Uterus (tissue), 4 donors: ENCODE measurements around the gene ISLR. TPM values are rescaled to one million over a fixed set of nuclear protein-coding genes. Genes with fewer than 3 reads are reported as not detected.

Experiments
- DNase-seq, 2 donors: peaks; one replicate each; pipeline ENCODE4 v3.0.0-alpha.2; 2019 to 2020
- H3K27ac ChIP-seq, 2 donors: fragments of 200-600 bp; sonication (generic); 1 replicate in 1 of 2; 2 replicates in 1 of 2; pipeline ENCODE4 v1.5.1; 2016 to 2018
- H3K27me3 ChIP-seq, 2 donors: fragments of 200-600 bp; sonication (generic); one replicate each; pipeline ENCODE4 v1.5.1; 2018 to 2019; ENCODE audit warnings: control low read depth in 1 of 2
- H3K36me3 ChIP-seq, 2 donors: fragments of 200-600 bp; sonication (generic); one replicate each; pipeline ENCODE4 v1.5.1; 2019; ENCODE audit warnings: control low read depth in 1 of 2
- H3K4me1 ChIP-seq, 2 donors: fragments of 200-600 bp; sonication (generic); one replicate each; pipeline ENCODE4 v1.5.1; 2018 to 2019; ENCODE audit warnings: control low read depth in 1 of 2
- H3K4me3 ChIP-seq, 2 donors: fragments of 200-600 bp; sonication (generic); 1 replicate in 1 of 2; 2 replicates in 1 of 2; pipeline ENCODE4 v1.5.1; 2018 to 2019; ENCODE audit warnings: mild to moderate bottlenecking in 1 of 2
- H3K9me3 ChIP-seq, 2 donors: fragments of 200-600 bp; sonication (generic); one replicate each; pipeline ENCODE4 v1.5.1; 2019; ENCODE audit warnings: control low read depth in 1 of 2
- POLR2A ChIP-seq, 2 donors: fragments of 450-650 bp; IDR thresholded peaks; one replicate each; pipeline ENCODE4 v1.6.1; 2016; ENCODE audit warnings: antibody characterized with exemption in 2 of 2, mild to moderate bottlenecking in 1 of 2, moderate library complexity in 1 of 2
- intact Hi-C: fragments of 100-400 bp; cut with DNase I; formaldehyde crosslinking; loops from one replicate; pipeline ENCODE4 v1.15.1; 2023; ENCODE audit warnings: low total_unique reads
- total RNA-seq, 4 donors: library from RNA; depleted of rRNA in 3 of 4; stranded (reverse); fragments of >200 nt in 3 of 4; gene quantifications; one replicate each; pipeline versions ENCODE4 v1.1.0 to v1.2.4, GENCODE V29; 2014 to 2023
- TF ChIP-seq, protein P1 (sequence below), 4 experiments: fragments of 200-600 bp in 2 of 4; fragments of 450-650 bp in 2 of 4; sonication (generic) in 2 of 4; IDR thresholded peaks; one replicate each; pipeline ENCODE4 v1.5.1; 2016 to 2019; ENCODE audit warnings: antibody characterized with exemption in 4 of 4, mild to moderate bottlenecking in 2 of 4, moderate library complexity in 1 of 4
- donor health status: DM: yes; HTN: yes; CAD: no.

ISLR gene
- total RNA-seq, 4 donors from 2014 or later = 170 to 215 (median 201) TPM

DNA sequence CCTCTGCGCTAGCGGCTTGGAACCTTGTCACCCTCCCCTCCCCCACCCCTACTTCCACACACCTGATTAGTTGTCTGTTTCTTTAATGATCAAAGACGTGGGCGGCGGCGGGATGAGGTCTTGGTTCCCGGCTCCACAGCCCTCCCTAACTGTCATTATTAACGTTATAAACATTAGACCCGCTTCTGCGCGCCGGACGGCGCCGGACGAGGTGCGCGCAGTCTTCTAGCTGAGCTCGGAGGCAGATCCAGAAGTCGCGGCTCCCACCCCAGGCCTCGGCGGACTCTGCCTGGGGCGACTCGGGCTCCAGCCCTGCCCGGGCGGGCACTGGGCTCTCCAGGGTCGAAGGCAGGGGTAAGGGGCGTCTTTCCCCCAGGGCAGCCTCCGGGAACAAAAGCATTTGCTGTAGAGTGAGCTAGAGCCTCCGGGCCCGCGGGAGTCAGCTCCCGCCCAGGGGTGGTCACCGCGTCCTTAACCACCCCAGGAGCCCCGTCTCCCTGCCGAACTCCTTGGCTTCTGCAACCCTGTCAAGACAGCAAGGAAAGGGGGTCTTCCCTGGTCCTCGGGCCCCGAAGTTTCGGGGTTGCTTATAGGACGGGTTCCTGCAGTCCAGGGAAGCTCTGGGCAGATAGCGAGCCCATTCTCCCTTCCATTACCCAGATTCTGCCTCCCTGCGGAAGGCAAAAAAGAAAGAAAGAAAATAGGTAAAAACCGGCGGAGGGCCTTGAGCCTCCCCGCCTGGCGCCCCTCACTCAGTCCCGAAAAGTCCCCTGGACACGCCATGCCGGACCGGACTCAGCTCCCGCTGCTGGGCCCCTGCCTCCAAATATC, 45.3 kb upstream of the ISLR start:
- intact Hi-C loops = loop anchor here (5.0 kb wide), 2 partner anchors 174 to 194 kb away; no protein-coding TSS in a partner anchor
- H3K27me3 ChIP-seq = peaks cover 17 to 23% of the 10 kb centered on the region in 2 donors
- no peak for DNase-seq
- H3K27ac ChIP-seq = peak overlapping the region in 1 of 2 donors; percentile 47
- no peaks in the 10 kb centered on the region for H3K9me3 ChIP-seq
- peak overlapping the region; percentile 22 to 33 for H3K4me3 ChIP-seq
- TF ChIP-seq POLR2A (IDR thresholded peaks at IDR 0.05) = no peak
- TF ChIP-seq, protein P1, sequence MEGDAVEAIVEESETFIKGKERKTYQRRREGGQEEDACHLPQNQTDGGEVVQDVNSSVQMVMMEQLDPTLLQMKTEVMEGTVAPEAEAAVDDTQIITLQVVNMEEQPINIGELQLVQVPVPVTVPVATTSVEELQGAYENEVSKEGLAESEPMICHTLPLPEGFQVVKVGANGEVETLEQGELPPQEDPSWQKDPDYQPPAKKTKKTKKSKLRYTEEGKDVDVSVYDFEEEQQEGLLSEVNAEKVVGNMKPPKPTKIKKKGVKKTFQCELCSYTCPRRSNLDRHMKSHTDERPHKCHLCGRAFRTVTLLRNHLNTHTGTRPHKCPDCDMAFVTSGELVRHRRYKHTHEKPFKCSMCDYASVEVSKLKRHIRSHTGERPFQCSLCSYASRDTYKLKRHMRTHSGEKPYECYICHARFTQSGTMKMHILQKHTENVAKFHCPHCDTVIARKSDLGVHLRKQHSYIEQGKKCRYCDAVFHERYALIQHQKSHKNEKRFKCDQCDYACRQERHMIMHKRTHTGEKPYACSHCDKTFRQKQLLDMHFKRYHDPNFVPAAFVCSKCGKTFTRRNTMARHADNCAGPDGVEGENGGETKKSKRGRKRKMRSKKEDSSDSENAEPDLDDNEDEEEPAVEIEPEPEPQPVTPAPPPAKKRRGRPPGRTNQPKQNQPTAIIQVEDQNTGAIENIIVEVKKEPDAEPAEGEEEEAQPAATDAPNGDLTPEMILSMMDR (IDR thresholded peaks at IDR 0.05) = no peak
- H3K4me1 ChIP-seq = peaks cover 0 to 11% of the 10 kb centered on the region in 2 donors
- H3K36me3 ChIP-seq = no peaks in the 10 kb centered on the region

DNA sequence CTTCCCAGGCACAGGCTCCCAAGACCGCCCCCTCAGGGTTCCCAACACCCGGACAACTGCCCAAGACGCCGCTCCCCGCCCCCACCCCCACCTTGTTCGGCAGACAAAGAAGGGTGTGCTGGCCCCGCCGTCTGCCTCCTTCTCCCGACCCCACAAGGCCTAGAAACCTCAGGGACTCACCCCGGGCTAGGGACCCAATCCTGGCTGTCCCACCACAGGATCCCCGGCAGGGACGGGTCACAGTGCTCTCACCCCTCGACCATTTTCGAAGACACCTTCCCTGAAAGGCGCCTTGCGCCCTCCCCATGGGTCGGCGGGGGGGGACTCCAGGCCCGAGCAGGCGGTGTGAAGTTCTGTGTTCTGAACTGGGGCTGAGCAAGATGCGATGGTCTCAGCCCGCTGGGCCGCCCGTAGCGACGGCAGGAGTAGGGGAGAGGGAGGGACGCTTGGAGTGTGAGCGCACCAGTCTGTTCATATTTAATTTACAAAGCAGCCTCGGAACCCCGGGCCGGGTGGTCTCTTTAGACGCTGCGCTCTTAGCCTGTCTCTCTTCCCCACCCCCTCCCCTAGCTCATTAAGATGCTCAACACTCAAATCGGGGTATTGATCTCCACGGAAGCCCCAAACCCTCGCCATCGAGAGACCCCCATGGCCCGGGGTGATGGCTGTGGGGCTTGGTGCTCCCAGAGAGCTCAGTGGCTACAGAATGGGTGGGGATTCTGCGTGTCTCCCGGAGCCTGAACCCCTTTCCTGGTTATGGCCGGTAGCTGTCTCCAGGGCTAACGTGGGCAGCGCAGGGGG, 44.5 kb upstream of the ISLR start:
- Histone ChIP-seq H3K36me3 (no peaks in the 10 kb centered on the region), H3K4me1 (peaks cover 0 to 11% of the 10 kb centered on the region in 2 donors), H3K27ac (no peak overlapping the region), H3K9me3 (no peaks in the 10 kb centered on the region), H3K4me3 (no peak overlapping the region), H3K27me3 (peaks cover 23% of the 10 kb centered on the region in 2 donors)
- TF ChIP-seq POLR2A (IDR thresholded peaks at IDR 0.05) = no peak
- TF ChIP-seq, protein P1 (IDR thresholded peaks at IDR 0.05) = no peak
- no peak for DNase-seq
- intact Hi-C loops = loop anchor here (5.0 kb wide), 2 partner anchors 173 to 193 kb away; no protein-coding TSS in a partner anchor

DNA sequence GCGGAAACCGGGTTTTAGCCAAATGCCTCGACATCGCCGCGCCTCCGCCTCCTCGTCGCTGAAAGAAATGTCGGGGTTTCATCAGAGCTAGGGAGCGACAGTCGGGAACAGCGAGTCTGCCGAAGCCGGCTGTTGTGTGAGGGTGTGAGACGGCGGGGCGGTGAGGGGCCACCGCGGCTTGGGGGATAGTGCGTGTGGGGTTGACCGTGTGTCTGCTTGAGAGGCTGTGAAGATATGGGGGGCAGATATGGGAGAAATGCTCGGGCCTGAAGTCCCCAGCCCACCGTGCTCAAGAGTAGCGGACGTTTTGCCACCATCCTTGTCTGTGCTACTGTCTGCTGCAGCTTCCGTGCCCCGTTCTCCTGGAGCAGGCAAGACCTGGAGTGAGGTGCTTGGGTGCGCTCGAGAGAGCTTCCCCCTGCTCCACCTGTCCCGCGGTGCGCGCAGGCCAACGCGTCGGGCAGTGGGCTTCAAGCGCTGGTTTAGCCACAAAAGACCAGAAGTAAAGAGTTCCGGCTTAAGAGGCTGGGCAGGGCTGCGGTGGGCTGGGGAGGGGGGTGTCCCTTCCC, 43.8 kb upstream of the ISLR start:
- no peak for TF ChIP-seq POLR2A (IDR thresholded peaks at IDR 0.05)
- TF ChIP-seq, protein P1 (IDR thresholded peaks at IDR 0.05) = no peak
- Histone ChIP-seq H3K9me3 (no peaks in the 10 kb centered on the region), H3K4me3 (no peak overlapping the region), H3K27me3 (peaks cover 23% of the 10 kb centered on the region in 2 donors), H3K36me3 (no peaks in the 10 kb centered on the region), H3K27ac (no peak overlapping the region), H3K4me1 (peaks cover 0 to 11% of the 10 kb centered on the region in 2 donors)
- DNase-seq = no peak
- intact Hi-C loops = loop anchor here (5.0 kb wide), 2 partner anchors 173 to 193 kb away; no protein-coding TSS in a partner anchor

DNA sequence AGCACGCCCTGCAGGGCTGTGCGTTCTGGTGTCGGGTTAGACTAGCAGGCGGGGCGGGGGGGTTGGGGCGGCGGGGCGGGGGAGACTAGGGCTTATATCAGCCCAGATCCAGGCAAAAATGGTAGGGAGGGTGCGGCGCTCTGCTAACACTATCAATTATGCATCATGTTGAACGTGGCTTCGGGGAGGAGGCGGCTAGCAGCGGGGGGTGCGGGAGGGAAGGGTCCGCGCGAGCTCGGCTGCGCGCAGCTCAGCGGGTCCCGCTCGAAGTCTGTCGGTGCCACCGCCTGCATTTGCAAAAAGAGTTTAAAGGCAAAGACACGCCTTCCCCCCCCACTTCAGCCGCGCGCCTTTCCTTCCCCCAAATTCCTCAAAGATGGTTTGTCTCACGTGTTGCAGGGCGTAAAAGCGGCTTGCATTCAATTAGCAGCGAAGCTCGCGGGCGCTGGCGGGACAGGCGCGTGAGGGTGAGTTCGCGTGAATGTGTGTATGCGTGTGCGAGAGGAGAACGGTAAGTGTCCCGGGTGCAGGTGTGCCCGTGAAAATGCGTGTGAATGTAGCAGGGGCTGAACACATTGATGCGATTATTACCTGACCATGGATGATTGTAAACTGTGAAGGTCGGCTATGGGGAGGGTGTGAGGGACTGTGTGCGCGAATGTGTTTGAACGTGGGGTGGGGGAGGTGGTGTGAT, 43.2 kb upstream of the ISLR start, which contains the start of gene ISLR2:
Gene ISLR2 (plus strand): TSS at position 432 of the 694 bp plus-strand sequence. CDS start 2,169 bp downstream, outside the sequence.
- DNase-seq = peak in 1 of 2 donors; percentile 32
- Histone ChIP-seq H3K27ac (no peak within 1 kb of the TSS), H3K36me3 (no peaks in the 10 kb centered on the region), H3K9me3 (no peaks in the 10 kb centered on the region), H3K4me1 (peaks cover 0 to 11% of the 10 kb centered on the region in 2 donors), H3K4me3 (no peak within 1 kb of the TSS), H3K27me3 (peaks cover 23% of the 10 kb centered on the region in 2 donors)
- TF ChIP-seq, protein P1 (IDR thresholded peaks at IDR 0.05) = no peak
- no peak for TF ChIP-seq POLR2A (IDR thresholded peaks at IDR 0.05)
- intact Hi-C loops = no loop called here
